BLaER1 (cell line): ENCODE data around the gene KSR1.

Experiments used
- H3K27ac ChIP-seq: shearing (Covaris generic); formaldehyde crosslinking; 2 replicates; pipeline ENCODE4 v1.8.1; 2022
- H3K27me3 ChIP-seq: shearing (Covaris generic); formaldehyde crosslinking; 2 replicates; pipeline ENCODE4 v1.8.1; 2022
- H3K36me3 ChIP-seq: shearing (Covaris generic); formaldehyde crosslinking; 2 replicates; pipeline ENCODE4 v1.8.1; 2022
- H3K4me1 ChIP-seq: shearing (Covaris generic); formaldehyde crosslinking; 2 replicates; pipeline ENCODE4 v1.8.1; 2022
- H3K4me2 ChIP-seq: shearing (Covaris generic); formaldehyde crosslinking; 2 replicates; pipeline ENCODE4 v1.8.1; 2022
- H3K4me3 ChIP-seq: shearing (Covaris generic); formaldehyde crosslinking; 2 replicates; pipeline ENCODE4 v1.8.1; 2022
- H3K9ac ChIP-seq: shearing (Covaris generic); formaldehyde crosslinking; 2 replicates; pipeline ENCODE4 v1.8.1; 2022
- H3K9me3 ChIP-seq: shearing (Covaris generic); formaldehyde crosslinking; 2 replicates; pipeline ENCODE4 v1.8.1; 2022
- H4K20me1 ChIP-seq: shearing (Covaris generic); formaldehyde crosslinking; 2 replicates; pipeline ENCODE4 v1.8.1; 2022
- Cebpa-rat ChIP-seq: shearing (Covaris generic); IDR thresholded peaks from 2 replicates; pipeline ENCODE4 v1.8.1; 2022

Gene KSR1

DNA sequence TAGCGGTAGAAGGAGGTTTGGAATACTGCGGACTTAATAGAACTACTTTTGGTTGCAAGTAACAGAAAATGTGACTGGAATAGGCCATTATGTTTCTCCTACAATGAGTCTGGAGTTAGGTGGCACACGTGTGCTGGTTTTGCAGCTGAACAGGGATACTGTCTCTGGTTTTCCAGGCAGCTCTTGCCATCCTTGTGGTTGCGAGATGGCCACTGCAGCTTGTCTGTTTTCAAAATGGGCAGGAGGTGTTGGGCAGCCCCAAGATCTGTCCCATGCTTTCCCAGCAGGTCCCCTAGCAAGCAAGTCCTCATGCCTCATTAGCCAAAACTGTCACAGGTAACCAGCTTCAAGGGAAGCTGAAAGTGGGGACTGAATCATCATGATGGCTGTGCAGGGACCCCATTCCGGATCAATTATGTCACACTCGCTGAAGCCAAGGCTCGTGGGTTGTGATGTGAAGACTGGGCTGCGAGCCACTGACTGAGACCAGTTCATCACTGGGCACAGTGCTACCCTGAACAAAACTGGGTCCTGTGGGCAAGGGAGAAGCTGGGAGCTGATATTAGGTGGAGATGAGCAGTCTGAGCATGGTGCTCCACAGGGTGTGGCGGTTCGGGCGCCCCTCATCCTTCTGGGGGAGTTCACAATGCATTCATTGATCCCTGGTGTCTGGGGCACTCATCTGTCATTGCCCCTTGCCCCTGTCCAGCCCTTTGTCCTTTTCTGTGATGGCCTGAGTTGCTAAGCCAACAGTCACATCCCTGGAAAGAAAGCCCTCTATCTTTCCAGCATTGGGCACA lies 82.1 kb downstream of the KSR1 start:
- no peak overlapping the region for H3K27ac ChIP-seq
- H3K36me3 ChIP-seq = no peaks in the 10 kb centered on the region
- no peak overlapping the region for H3K9ac ChIP-seq
- H3K4me1 ChIP-seq = peaks cover 10% of the 10 kb centered on the region; the same call in 1 of the 2 replicates
- 0 out of 2 replicates have a peak, but pooled peaks cover 3% of the 10 kb centered on the region for H3K27me3 ChIP-seq
- H3K9me3 ChIP-seq = no peaks in the 10 kb centered on the region
- H4K20me1 ChIP-seq = peaks cover 80% of the 10 kb centered on the region
- TF ChIP-seq Cebpa-rat = no peak
- no peak overlapping the region for H3K4me2 ChIP-seq
- no peak overlapping the region for H3K4me3 ChIP-seq

- Histone ChIP-seq H3K36me3 (no peaks in the 10 kb centered on the region), H3K27ac (no peak overlapping the region), H3K9me3 (no peaks in the 10 kb centered on the region), H3K4me3 (no peak overlapping the region), H3K27me3 (0 out of 2 replicates have a peak, but pooled peaks cover 3% of the 10 kb centered on the region), H4K20me1 (peaks cover 88% of the 10 kb centered on the region), H3K4me2 (no peak overlapping the region), H3K4me1 (peaks cover 18% of the 10 kb centered on the region), H3K9ac (no peak overlapping the region)
- no peak for TF ChIP-seq Cebpa-rat
Observed at GRCh38 chr17:27539152-27539551, 82.9 kb downstream of the KSR1 start.

GRCh38 chr17:27539794-27540317 lies 83.6 kb downstream of the KSR1 start:
- 0 out of 2 replicates have a peak, but pooled peaks cover 3% of the 10 kb centered on the region for H3K27me3 ChIP-seq
- H3K36me3 ChIP-seq = no peaks in the 10 kb centered on the region
- TF ChIP-seq Cebpa-rat = no peak
- H3K4me3 ChIP-seq = no peak overlapping the region
- H3K27ac ChIP-seq = no peak overlapping the region
- no peak overlapping the region for H3K4me2 ChIP-seq
- H4K20me1 ChIP-seq = peaks cover 90% of the 10 kb centered on the region
- H3K9ac ChIP-seq = no peak overlapping the region
- peaks cover 25% of the 10 kb centered on the region for H3K4me1 ChIP-seq
- H3K9me3 ChIP-seq = no peaks in the 10 kb centered on the region

GRCh38 chr17:27540318-27541101 lies 84.3 kb downstream of the KSR1 start:
- Histone ChIP-seq H3K36me3 (no peaks in the 10 kb centered on the region), H3K4me1 (peaks cover 31% of the 10 kb centered on the region), H3K27ac (no peak overlapping the region), H3K4me3 (no peak overlapping the region), H3K9ac (no peak overlapping the region), H4K20me1 (peaks cover 90% of the 10 kb centered on the region), H3K9me3 (no peaks in the 10 kb centered on the region), H3K4me2 (peak overlapping the region; percentile 16), H3K27me3 (0 out of 2 replicates have a peak, but pooled peaks cover 3% of the 10 kb centered on the region)
- TF ChIP-seq Cebpa-rat = no peak

DNA sequence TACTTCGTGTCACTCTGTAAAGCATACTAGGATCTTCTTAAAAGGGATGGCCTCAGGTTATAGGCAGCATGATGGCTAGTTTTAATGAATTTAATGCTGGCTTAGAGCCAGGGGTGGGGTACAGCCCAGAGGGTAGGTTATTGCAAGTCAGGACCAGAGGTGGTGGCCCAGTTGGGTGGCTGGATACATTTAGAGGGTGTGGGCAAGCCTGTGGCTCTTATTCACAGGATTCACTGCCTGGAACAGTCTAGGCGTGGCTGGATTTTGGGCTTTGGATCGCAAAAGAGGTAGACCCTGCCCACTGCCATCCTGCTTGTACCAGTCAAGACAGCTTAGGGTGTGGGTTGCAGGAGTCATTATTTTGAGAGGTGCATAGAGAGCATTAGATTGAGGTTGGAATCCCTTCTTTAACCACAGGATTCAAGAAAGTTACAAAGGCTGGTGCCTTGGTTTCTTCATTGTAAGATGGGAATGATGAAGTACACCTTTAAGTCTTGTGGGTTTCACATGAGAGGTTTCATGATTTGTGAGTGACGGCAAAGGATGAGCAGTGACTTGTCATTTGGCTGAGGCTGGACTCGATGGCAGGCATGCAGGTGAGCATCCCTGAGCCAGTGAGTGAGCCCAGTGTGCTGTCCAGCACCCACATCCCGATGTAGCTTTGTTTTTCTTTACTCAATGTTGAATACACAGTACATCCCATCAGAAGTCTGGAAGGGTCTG lies 85.2 kb downstream of the KSR1 start:
- Histone ChIP-seq H3K9me3 (no peaks in the 10 kb centered on the region), H3K27me3 (0 out of 2 replicates have a peak, but pooled peaks cover 3% of the 10 kb centered on the region), H3K4me3 (no peak overlapping the region), H3K36me3 (no peaks in the 10 kb centered on the region), H4K20me1 (peaks cover 90% of the 10 kb centered on the region), H3K27ac (no peak overlapping the region), H3K4me1 (peaks cover 41% of the 10 kb centered on the region), H3K4me2 (peak overlapping the region; percentile 1; the same call in 1 of the 2 replicates), H3K9ac (no peak overlapping the region)
- TF ChIP-seq Cebpa-rat = no peak

DNA sequence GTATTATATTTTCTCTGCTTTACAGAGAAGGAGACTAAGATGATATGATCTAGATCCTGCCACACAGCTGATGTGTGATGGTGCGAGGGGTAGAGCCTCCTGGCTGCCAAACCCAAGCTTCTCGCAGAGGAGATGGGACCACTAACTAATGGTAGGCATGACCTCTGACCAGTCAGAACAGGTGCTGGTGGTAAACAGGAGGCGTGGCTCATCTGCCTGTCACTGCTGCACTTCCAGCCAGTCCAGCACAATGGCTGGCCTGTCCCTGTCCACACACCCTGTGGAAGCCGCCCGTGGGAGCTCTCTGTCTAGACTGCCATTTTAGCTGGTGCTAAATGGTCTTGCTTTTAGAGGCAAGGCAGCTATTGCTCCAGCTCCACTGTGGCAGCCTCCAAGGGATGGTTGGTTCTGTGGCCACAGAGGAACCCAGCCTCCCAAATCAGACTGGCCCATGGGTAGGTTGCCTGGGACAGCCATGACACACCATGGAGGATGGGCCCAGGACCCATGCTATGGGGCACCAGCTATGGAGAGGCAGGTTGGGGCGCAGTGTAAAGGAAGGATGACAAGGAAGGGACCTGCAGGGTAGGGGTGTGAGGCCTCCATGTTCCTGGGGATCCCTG lies 86.7 kb downstream of the KSR1 start:
- Histone ChIP-seq H4K20me1 (peaks cover 100% of the 10 kb centered on the region), H3K4me1 (peaks cover 56% of the 10 kb centered on the region), H3K9me3 (no peaks in the 10 kb centered on the region), H3K27ac (no peak overlapping the region), H3K4me2 (no peak overlapping the region), H3K4me3 (no peak overlapping the region), H3K9ac (no peak overlapping the region), H3K27me3 (0 out of 2 replicates have a peak, but pooled peaks cover 3% of the 10 kb centered on the region), H3K36me3 (no peaks in the 10 kb centered on the region)
- TF ChIP-seq Cebpa-rat = no peak

- Histone ChIP-seq H3K4me2 (no peak overlapping the region; the same call in 1 of the 2 replicates), H3K27me3 (0 out of 2 replicates have a peak, but pooled peaks cover 3% of the 10 kb centered on the region), H3K4me3 (no peak overlapping the region), H3K9me3 (no peaks in the 10 kb centered on the region), H3K4me1 (peaks cover 57% of the 10 kb centered on the region), H3K36me3 (no peaks in the 10 kb centered on the region), H3K9ac (no peak overlapping the region), H3K27ac (no peak overlapping the region), H4K20me1 (peaks cover 97% of the 10 kb centered on the region)
- TF ChIP-seq Cebpa-rat = no peak
Observed at GRCh38 chr17:27543464-27543856, 87.2 kb downstream of the KSR1 start.

- no peaks in the 10 kb centered on the region for H3K9me3 ChIP-seq
- peaks cover 92% of the 10 kb centered on the region for H4K20me1 ChIP-seq
- peak overlapping the region; percentile 86 for H3K4me2 ChIP-seq
- no peak overlapping the region for H3K27ac ChIP-seq
- H3K4me1 ChIP-seq = peaks cover 57% of the 10 kb centered on the region
- no peak for TF ChIP-seq Cebpa-rat
- H3K9ac ChIP-seq = no peak overlapping the region
- H3K27me3 ChIP-seq = 0 out of 2 replicates have a peak, but pooled peaks cover 3% of the 10 kb centered on the region
- no peaks in the 10 kb centered on the region for H3K36me3 ChIP-seq
- H3K4me3 ChIP-seq = no peak overlapping the region
Observed at GRCh38 chr17:27543958-27544349, 87.7 kb downstream of the KSR1 start.
